OCI-LY3 (cell line): Measurements from ENCODE around the gene SEC14L6.
"Not testable (repeated sequence)": the region's sequence is repeated elsewhere in the genome, so short reads cannot be mapped to it uniquely, and the experiment has no call there.

Source experiments
- H2AFZ ChIP-seq: fragments of 200-600, 300-600 bp; shearing (Covaris generic); 2 replicates; pipeline ENCODE4 v1.6.0; 2014; ENCODE audit warnings: antibody characterized with exemption, low read depth, low read length
- H3K27ac ChIP-seq: fragments of 200-600, 300-600 bp; sonication (generic); 2 replicates; pipeline ENCODE4 v1.5.1; 2014; ENCODE audit warnings: mild to moderate bottlenecking, low read length, moderate library complexity, mixed read lengths
- H3K27me3 ChIP-seq: fragments of 200-600, 300-600 bp; sonication (generic); 2 replicates; pipeline ENCODE4 v1.6.1; 2014; ENCODE audit warnings: low read depth, low read length, mixed read lengths
- H3K36me3 ChIP-seq: fragments of 200-600, 300-600 bp; sonication (generic); replicated peaks from 2 replicates; pipeline ENCODE3; 2014; ENCODE audit warnings: low read depth, low read length, mixed read lengths
- H3K4me1 ChIP-seq: fragments of 300-600, 200-600 bp; sonication (generic); 2 replicates; pipeline ENCODE4 v1.6.1; 2014; ENCODE audit warnings: low read length, mixed read lengths
- H3K4me2 ChIP-seq: fragments of 200-600, 300-600 bp; sonication (generic); 2 replicates; pipeline ENCODE4 v1.6.1; 2014; ENCODE audit warnings: low read length, mixed read lengths
- H3K4me3 ChIP-seq: fragments of 300-600, 200-600 bp; sonication (generic); 2 replicates; pipeline ENCODE4 v1.5.1; 2014; ENCODE audit warnings: antibody characterized with exemption, mild to moderate bottlenecking, low read length, moderate library complexity
- H3K79me2 ChIP-seq: fragments of 300-600, 200-600 bp; shearing (Covaris generic); 2 replicates; pipeline ENCODE4 v1.6.1; 2014; ENCODE audit warnings: mild to moderate bottlenecking, low read length, mixed read lengths
- H3K9ac ChIP-seq: fragments of 300-600, 200-600 bp; shearing (Covaris generic); 2 replicates; pipeline ENCODE4 v1.6.0; 2014; ENCODE audit warnings: mild to moderate bottlenecking, low read length, moderate library complexity
- H3K9me3 ChIP-seq: fragments of 200-600, 300-600 bp; shearing (Covaris generic); 2 replicates; pipeline ENCODE4 v1.6.1; 2014; ENCODE audit warnings: low read length, mixed read lengths; ENCODE audit not compliant: insufficient read depth
- H4K20me1 ChIP-seq: fragments of 200-600, 300-600 bp; sonication (generic); 2 replicates; pipeline ENCODE4 v1.6.1; 2016; ENCODE audit warnings: low read length, mixed read lengths; ENCODE audit not compliant: insufficient read depth
- CTCF ChIP-seq: fragments of 200-600, 300-600 bp; sonication (generic); IDR thresholded peaks from 2 replicates; pipeline ENCODE4 v1.5.1; 2014; ENCODE audit warnings: antibody characterized with exemption, low read length, low read depth
- EZH2phosphoT487 ChIP-seq: fragments of 200-600 bp; shearing (Covaris generic); IDR thresholded peaks from 2 replicates; pipeline ENCODE4 v1.6.1; 2018; ENCODE audit warnings: antibody characterized with exemption, mixed run types, low read depth

Gene SEC14L6

GRCh38 chr22:30560643-30561202, 14.2 kb upstream of the SEC14L6 start:
- H3K4me1 ChIP-seq, H4K20me1 ChIP-seq, H3K27ac ChIP-seq, H3K4me2 ChIP-seq, H3K36me3 ChIP-seq, H3K9ac ChIP-seq, H3K79me2 ChIP-seq, H3K27me3 ChIP-seq, H2AFZ ChIP-seq, H3K9me3 ChIP-seq, H3K4me3 ChIP-seq: not testable (repeated sequence)
- TF ChIP-seq CTCF = peak; percentile 31

- H3K4me1 ChIP-seq = no peaks in the 10 kb centered on the region
- no peak overlapping the region for H3K27ac ChIP-seq
- H3K79me2 ChIP-seq = no peaks in the 10 kb centered on the region
- 0 out of 2 replicates have a peak, but pooled peaks cover 3% of the 10 kb centered on the region for H3K27me3 ChIP-seq
- no peaks in the 10 kb centered on the region for H3K36me3 ChIP-seq
- H3K9ac ChIP-seq = no peak overlapping the region
- TF ChIP-seq CTCF = no peak
- TF ChIP-seq EZH2phosphoT487 = no peak
- H2AFZ ChIP-seq = no peak overlapping the region; the same call in 1 of the 2 replicates
- H3K9me3 ChIP-seq = no peaks in the 10 kb centered on the region
- no peak overlapping the region for H3K4me3 ChIP-seq
- no peak overlapping the region for H3K4me2 ChIP-seq
- no peaks in the 10 kb centered on the region for H4K20me1 ChIP-seq
These were observed 13.3 kb upstream of the SEC14L6 start for GRCh38 chr22:30559889-30560288.

- H3K79me2 ChIP-seq = no peaks in the 10 kb centered on the region
- H3K36me3 ChIP-seq = no peaks in the 10 kb centered on the region
- H2AFZ ChIP-seq = no peak overlapping the region
- H3K27me3 ChIP-seq = no peaks in the 10 kb centered on the region
- H3K9me3 ChIP-seq = no peaks in the 10 kb centered on the region
- no peaks in the 10 kb centered on the region for H3K4me1 ChIP-seq
- no peak overlapping the region for H3K4me2 ChIP-seq
- no peaks in the 10 kb centered on the region for H4K20me1 ChIP-seq
- no peak overlapping the region for H3K4me3 ChIP-seq
- no peak overlapping the region for H3K9ac ChIP-seq
- no peak overlapping the region for H3K27ac ChIP-seq
- TF ChIP-seq CTCF = no peak
These were observed 10.7 kb upstream of the SEC14L6 start for GRCh38 chr22:30557243-30557642.

GRCh38 chr22:30556388-30556787, 9.8 kb upstream of the SEC14L6 start:
- Histone ChIP-seq H3K36me3 (no peaks in the 10 kb centered on the region), H2AFZ (no peak overlapping the region), H3K4me3 (no peak overlapping the region), H3K4me2 (no peak overlapping the region), H3K27me3 (no peaks in the 10 kb centered on the region), H3K79me2 (no peaks in the 10 kb centered on the region), H3K9ac (no peak overlapping the region), H3K27ac (no peak overlapping the region), H4K20me1 (no peaks in the 10 kb centered on the region), H3K4me1 (no peaks in the 10 kb centered on the region), H3K9me3 (no peaks in the 10 kb centered on the region)
- TF ChIP-seq CTCF (no peak), EZH2phosphoT487 (no peak)
